HL-60/S4 (cell line): ENCODE data around the gene FBXO11.
"Not testable (repeated sequence)": the region's sequence is repeated elsewhere in the genome, so short reads cannot be mapped to it uniquely, and the experiment has no call there.

Experiments used
- in situ Hi-C: fragments of 300-500 bp; cut with MboI; formaldehyde crosslinking; loops from 2 replicates; pipeline ENCODE4 v1.14.3; 2022; ENCODE audit warnings: low sequenced_read_pairs

The FBXO11 gene

GRCh38 chr2:47906157-47907038, at the start of gene FBXO11:
FBXO11 (minus strand) TSS chr2:47906498; CDS start chr2:47905720, 778 bp downstream.
- in situ Hi-C loops: no loop called here

GRCh38 chr2:47950340-47951301, 44.3 kb upstream of the FBXO11 start:
- in situ Hi-C loops: no loop called here

GRCh38 chr2:47946593-47946992, 40.3 kb upstream of the FBXO11 start:
- in situ Hi-C loops: no loop called here

- in situ Hi-C loops: no loop called here
These were observed 38.9 kb upstream of the FBXO11 start for GRCh38 chr2:47945046-47945781.

- in situ Hi-C loops: no loop called here
These were observed 35.6 kb upstream of the FBXO11 start for GRCh38 chr2:47941936-47942335.

- in situ Hi-C loops: no loop called here
These were observed 31.4 kb upstream of the FBXO11 start for GRCh38 chr2:47937677-47938076.

GRCh38 chr2:47935071-47935470, 28.8 kb upstream of the FBXO11 start:
- in situ Hi-C loops: no loop called here

- in situ Hi-C loops: no loop called here
These were observed 11.7 kb upstream of the FBXO11 start for GRCh38 chr2:47918043-47918442.

- in situ Hi-C loops: no loop called here
These were observed 11.1 kb upstream of the FBXO11 start for GRCh38 chr2:47917276-47917961.

- in situ Hi-C loops: no loop called here
These were observed 10.1 kb upstream of the FBXO11 start for GRCh38 chr2:47916412-47916811.

GRCh38 chr2:47910662-47911061, 4.4 kb upstream of the FBXO11 start:
- in situ Hi-C loops: not testable (repeated sequence)

GRCh38 chr2:47908682-47909081, 2.4 kb upstream of the FBXO11 start:
- in situ Hi-C loops: no loop called here

- in situ Hi-C loops: no loop called here
These were observed 912 bp upstream of the FBXO11 start for GRCh38 chr2:47907039-47907781.

- in situ Hi-C loops: no loop called here
These were observed 727 bp downstream of the FBXO11 start for GRCh38 chr2:47905386-47906156.

GRCh38 chr2:47903781-47904490, 2.4 kb downstream of the FBXO11 start:
- in situ Hi-C loops: no loop called here

- in situ Hi-C loops: not testable (repeated sequence)
These were observed 4.4 kb downstream of the FBXO11 start for GRCh38 chr2:47901892-47902291.

- in situ Hi-C loops: no loop called here
These were observed 5.4 kb downstream of the FBXO11 start for GRCh38 chr2:47900857-47901256.
